Measurements from ENCODE around the gene DNAJC1.

The DNAJC1 gene

DNA sequence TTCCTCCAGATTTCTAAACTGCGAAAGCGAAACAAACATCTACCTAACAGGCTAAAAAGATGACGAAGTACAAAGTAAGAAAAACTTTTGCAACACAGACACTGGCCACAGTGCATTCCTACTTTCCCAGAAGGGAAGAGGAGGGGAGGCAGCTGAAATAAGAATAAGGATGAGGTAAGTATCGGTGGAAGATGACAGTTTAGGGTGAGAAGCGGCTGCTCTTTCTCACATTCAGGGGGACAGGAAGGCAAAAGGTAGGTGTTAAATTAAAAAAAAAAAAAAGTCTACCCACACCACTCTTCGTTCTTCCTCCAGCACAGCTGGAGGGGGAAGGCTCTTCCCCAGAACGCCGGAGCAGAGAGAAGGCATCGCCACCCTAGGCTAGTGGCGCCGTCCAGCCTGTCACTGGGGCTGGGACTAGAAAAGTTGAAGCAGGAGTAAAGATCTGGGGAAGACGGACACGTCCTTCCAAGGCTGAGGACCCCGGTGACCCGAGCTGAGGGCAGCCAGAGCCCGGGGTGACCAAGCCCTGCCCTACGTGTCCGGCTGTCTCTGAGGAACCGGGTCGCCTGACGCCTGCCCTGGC lies 846 bp downstream of the DNAJC1 start (continued):
- TF ChIP-seq GLIS2 (tag by site-specific recombination; IDR thresholded peaks at IDR 0.05) (no peak), PRDM1 (tag by site-specific recombination; IDR thresholded peaks at IDR 0.05) (peak; percentile 48; the same call in 1 of the 2 replicates), ZNF341 (tag by site-specific recombination; IDR thresholded peaks at IDR 0.05; ENCODE audit: low read depth) (peak; percentile 92), ZNF76 (tag by site-specific recombination; IDR thresholded peaks at IDR 0.05; ENCODE audit: borderline replicate concordance, low read depth) (peak; percentile 30; the same call in 1 of the 2 replicates), IKZF3 (tag by site-specific recombination; IDR thresholded peaks at IDR 0.05) (peak; percentile 80), ZBTB20 (tag by site-specific recombination; IDR thresholded peaks at IDR 0.05) (peak; percentile 37; the same call in 1 of the 2 replicates), ZBTB17 (tag by site-specific recombination; IDR thresholded peaks at IDR 0.05) (peak; percentile 41)
- TF ChIP-seq, protein P1, sequence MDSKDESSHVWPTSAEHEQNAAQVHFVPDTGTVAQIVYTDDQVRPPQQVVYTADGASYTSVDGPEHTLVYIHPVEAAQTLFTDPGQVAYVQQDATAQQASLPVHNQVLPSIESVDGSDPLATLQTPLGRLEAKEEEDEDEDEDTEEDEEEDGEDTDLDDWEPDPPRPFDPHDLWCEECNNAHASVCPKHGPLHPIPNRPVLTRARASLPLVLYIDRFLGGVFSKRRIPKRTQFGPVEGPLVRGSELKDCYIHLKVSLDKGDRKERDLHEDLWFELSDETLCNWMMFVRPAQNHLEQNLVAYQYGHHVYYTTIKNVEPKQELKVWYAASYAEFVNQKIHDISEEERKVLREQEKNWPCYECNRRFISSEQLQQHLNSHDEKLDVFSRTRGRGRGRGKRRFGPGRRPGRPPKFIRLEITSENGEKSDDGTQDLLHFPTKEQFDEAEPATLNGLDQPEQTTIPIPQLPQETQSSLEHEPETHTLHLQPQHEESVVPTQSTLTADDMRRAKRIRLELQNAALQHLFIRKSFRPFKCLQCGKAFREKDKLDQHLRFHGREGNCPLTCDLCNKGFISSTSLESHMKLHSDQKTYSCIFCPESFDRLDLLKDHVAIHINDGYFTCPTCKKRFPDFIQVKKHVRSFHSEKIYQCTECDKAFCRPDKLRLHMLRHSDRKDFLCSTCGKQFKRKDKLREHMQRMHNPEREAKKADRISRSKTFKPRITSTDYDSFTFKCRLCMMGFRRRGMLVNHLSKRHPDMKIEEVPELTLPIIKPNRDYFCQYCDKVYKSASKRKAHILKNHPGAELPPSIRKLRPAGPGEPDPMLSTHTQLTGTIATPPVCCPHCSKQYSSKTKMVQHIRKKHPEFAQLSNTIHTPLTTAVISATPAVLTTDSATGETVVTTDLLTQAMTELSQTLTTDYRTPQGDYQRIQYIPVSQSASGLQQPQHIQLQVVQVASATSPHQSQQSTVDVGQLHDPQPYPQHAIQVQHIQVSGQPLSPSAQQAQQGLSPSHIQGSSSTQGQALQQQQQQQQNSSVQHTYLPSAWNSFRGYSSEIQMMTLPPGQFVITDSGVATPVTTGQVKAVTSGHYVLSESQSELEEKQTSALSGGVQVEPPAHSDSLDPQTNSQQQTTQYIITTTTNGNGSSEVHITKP (tag by site-specific recombination; IDR thresholded peaks at IDR 0.05) = peak; percentile 99
- TF ChIP-seq, protein P2, sequence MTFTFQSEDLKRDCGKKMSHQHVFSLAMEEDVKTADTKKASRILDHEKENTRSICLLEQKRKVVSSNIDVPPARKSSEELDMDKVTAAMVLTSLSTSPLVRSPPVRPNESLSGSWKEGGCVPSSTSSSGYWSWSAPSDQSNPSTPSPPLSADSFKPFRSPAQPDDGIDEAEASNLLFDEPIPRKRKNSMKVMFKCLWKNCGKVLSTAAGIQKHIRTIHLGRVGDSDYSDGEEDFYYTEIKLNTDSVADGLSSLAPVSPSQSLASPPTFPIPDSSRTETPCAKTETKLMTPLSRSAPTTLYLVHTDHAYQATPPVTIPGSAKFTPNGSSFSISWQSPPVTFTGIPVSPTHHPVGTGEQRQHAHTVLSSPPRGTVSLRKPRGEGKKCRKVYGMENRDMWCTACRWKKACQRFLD (tag by site-specific recombination; IDR thresholded peaks at IDR 0.05) = no peak

DNA sequence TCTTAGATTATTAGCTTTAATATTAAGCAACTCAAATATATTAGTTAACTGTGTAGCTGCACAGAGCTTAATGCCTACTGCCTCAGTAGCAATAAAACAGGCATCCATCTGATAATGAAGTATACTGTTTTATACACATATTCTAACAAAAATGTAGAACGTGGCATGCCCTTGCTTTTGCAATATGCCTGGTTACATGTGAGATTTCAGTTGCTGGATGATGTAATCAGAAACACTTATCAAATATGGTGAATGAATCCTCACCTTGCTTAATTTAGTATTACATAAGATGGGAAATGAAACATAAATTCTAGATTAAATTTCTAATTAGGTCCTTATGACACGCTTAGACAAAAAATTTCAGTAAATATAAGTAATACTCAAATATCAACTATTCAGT lies 8.0 kb downstream of the DNAJC1 start:
- POLR2A ChIA-PET = no interaction called here

More for the DNA sequence above, 8.0 kb downstream of the DNAJC1 start:
- Histone ChIP-seq H3K36me3 (ENCODE audit: control insufficient read depth in 2 of 2, insufficient read depth in 1 of 2, low read length in 2 of 2) (no peaks in the 10 kb centered on the region; a peak in 1 of 3 replicates), H3K4me3 (ENCODE audit: low read depth, low read length) (no peak overlapping the region), H3K4me1 (ENCODE audit: control insufficient read depth, insufficient read depth, low read length) (peaks cover 6% of the 10 kb centered on the region), H3K27ac (ENCODE audit: extremely low read depth, low read depth, low read length) (no peak overlapping the region), H3K9me3 (ENCODE audit: control insufficient read depth, insufficient read depth, low read depth, low read length) (no peaks in the 10 kb centered on the region)
- no peak for TF ChIP-seq ZNF571 (tag by site-specific recombination; IDR thresholded peaks at IDR 0.05)
- no peak for TF ChIP-seq GLI2 (tag by site-specific recombination; IDR thresholded peaks at IDR 0.05; ENCODE audit: borderline replicate concordance, low read depth)
- TF ChIP-seq, protein P3, sequence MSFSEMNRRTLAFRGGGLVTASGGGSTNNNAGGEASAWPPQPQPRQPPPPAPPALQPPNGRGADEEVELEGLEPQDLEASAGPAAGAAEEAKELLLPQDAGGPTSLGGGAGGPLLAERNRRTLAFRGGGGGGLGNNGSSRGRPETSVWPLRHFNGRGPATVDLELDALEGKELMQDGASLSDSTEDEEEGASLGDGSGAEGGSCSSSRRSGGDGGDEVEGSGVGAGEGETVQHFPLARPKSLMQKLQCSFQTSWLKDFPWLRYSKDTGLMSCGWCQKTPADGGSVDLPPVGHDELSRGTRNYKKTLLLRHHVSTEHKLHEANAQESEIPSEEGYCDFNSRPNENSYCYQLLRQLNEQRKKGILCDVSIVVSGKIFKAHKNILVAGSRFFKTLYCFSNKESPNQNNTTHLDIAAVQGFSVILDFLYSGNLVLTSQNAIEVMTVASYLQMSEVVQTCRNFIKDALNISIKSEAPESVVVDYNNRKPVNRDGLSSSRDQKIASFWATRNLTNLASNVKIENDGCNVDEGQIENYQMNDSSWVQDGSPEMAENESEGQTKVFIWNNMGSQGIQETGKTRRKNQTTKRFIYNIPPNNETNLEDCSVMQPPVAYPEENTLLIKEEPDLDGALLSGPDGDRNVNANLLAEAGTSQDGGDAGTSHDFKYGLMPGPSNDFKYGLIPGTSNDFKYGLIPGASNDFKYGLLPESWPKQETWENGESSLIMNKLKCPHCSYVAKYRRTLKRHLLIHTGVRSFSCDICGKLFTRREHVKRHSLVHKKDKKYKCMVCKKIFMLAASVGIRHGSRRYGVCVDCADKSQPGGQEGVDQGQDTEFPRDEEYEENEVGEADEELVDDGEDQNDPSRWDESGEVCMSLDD (tag by site-specific recombination; IDR thresholded peaks at IDR 0.05) = no peak
- TF ChIP-seq ZNF23 (tag by site-specific recombination; IDR thresholded peaks at IDR 0.05; ENCODE audit: borderline replicate concordance) = no peak
- TF ChIP-seq, protein P4, sequence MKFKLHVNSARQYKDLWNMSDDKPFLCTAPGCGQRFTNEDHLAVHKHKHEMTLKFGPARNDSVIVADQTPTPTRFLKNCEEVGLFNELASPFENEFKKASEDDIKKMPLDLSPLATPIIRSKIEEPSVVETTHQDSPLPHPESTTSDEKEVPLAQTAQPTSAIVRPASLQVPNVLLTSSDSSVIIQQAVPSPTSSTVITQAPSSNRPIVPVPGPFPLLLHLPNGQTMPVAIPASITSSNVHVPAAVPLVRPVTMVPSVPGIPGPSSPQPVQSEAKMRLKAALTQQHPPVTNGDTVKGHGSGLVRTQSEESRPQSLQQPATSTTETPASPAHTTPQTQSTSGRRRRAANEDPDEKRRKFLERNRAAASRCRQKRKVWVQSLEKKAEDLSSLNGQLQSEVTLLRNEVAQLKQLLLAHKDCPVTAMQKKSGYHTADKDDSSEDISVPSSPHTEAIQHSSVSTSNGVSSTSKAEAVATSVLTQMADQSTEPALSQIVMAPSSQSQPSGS (tag by site-specific recombination; IDR thresholded peaks at IDR 0.05; ENCODE audit: low read depth) = peak; percentile 83
- 0 out of 2 replicates have a peak, but pooled peaks have one; percentile 10 for TF ChIP-seq ZNF629 (tag by site-specific recombination; IDR thresholded peaks at IDR 0.05)
- TF ChIP-seq ZNF596 (tag by site-specific recombination; IDR thresholded peaks at IDR 0.05) = no peak
- TF ChIP-seq ZNF335 (tag by site-specific recombination; conservative IDR thresholded peaks at IDR 0.05) = 0 out of 2 replicates have a peak, but pooled peaks have one; percentile 16
- no peak for TF ChIP-seq ZNF768 (tag by site-specific recombination; IDR thresholded peaks at IDR 0.05)
- CTCF ChIA-PET = interaction anchor here (0.6 to 1.1 kb wide), 4 partner anchors 16 to 995 kb away, joined by 3 to 7 read pairs (median 6); no protein-coding TSS in a partner anchor
